Measurements from ENCODE around the gene PAXX. TPM values are rescaled to one million over a fixed set of nuclear protein-coding genes. Genes with fewer than 3 reads are reported as not detected.

Gene PAXX
- total RNA-seq, 1 donor from 2014 or later: 51.4 TPM

GRCh38 chr9:137034709-137035506, 42.7 kb downstream of the PAXX start:
- no peaks in the 10 kb centered on the region for H3K27me3 Mint-ChIP-seq (ENCODE audit: unreplicated experiment)
- no peaks in the 10 kb centered on the region for H3K4me1 Mint-ChIP-seq (ENCODE audit: unreplicated experiment)
- TF ChIP-seq CTCF (IDR thresholded peaks at IDR 0.05): peak; percentile 86
- no peaks in the 10 kb centered on the region for H3K9me3 Mint-ChIP-seq (ENCODE audit: unreplicated experiment)
- no peak overlapping the region for H3K4me3 Mint-ChIP-seq (ENCODE audit: unreplicated experiment)
- no peak overlapping the region for H3K27ac Mint-ChIP-seq (ENCODE audit: unreplicated experiment)
- H3K36me3 Mint-ChIP-seq (ENCODE audit: unreplicated experiment): peaks cover 3% of the 10 kb centered on the region
- DNase-seq (ENCODE audit: extremely low spot score, unreplicated experiment): peak; percentile 91

DNA sequence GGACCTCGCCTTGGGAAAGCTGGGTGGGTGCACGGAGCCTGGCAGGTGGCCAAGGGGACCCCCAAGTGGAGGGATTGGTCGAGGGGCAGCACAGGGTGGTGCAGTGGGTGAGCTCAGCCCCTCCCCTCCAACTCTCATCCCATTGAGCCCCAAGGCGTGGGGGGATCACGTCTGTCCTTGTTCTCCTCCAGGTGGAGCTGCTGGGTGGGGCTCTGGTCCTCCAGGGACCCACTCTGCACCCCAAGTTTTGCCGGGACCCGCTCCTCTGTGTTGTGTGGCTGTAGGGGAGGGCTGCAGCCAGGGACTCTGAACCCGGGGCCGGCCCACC, 43.2 kb downstream of the PAXX start:
- H3K4me1 Mint-ChIP-seq (ENCODE audit: unreplicated experiment): no peaks in the 10 kb centered on the region
- DNase-seq (ENCODE audit: extremely low spot score, unreplicated experiment): no peak
- H3K36me3 Mint-ChIP-seq (ENCODE audit: unreplicated experiment): peaks cover 3% of the 10 kb centered on the region
- TF ChIP-seq CTCF (IDR thresholded peaks at IDR 0.05): peak; percentile 28
- no peak overlapping the region for H3K4me3 Mint-ChIP-seq (ENCODE audit: unreplicated experiment)
- no peak overlapping the region for H3K27ac Mint-ChIP-seq (ENCODE audit: unreplicated experiment)
- no peaks in the 10 kb centered on the region for H3K27me3 Mint-ChIP-seq (ENCODE audit: unreplicated experiment)
- H3K9me3 Mint-ChIP-seq (ENCODE audit: unreplicated experiment): no peaks in the 10 kb centered on the region

DNA sequence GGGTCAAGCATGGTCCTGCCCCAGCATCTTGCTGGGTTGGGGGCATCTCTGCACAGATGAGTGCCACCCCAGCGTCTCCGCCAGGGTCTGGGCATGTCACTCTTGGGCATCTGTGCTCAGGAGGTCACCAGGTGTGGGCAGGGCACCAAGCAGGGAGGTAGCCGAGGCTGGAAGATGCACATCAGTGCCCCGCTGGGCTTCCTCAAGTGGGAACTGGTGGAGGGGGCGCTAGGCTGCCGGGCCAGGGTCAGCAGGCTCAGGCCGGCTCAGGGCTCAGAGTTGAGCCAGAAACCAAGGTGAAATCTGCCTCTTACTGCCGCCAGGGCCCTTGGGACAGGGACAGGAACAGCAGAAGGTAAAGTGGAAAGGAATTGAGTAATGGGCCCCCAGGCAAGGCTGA, 43.7 kb downstream of the PAXX start:
- peaks cover 3% of the 10 kb centered on the region for H3K36me3 Mint-ChIP-seq (ENCODE audit: unreplicated experiment)
- no peaks in the 10 kb centered on the region for H3K9me3 Mint-ChIP-seq (ENCODE audit: unreplicated experiment)
- no peak overlapping the region for H3K4me3 Mint-ChIP-seq (ENCODE audit: unreplicated experiment)
- no peak for TF ChIP-seq CTCF (IDR thresholded peaks at IDR 0.05)
- no peak for DNase-seq (ENCODE audit: extremely low spot score, unreplicated experiment)
- no peak overlapping the region for H3K27ac Mint-ChIP-seq (ENCODE audit: unreplicated experiment)
- no peaks in the 10 kb centered on the region for H3K4me1 Mint-ChIP-seq (ENCODE audit: unreplicated experiment)
- H3K27me3 Mint-ChIP-seq (ENCODE audit: unreplicated experiment): no peaks in the 10 kb centered on the region

DNA sequence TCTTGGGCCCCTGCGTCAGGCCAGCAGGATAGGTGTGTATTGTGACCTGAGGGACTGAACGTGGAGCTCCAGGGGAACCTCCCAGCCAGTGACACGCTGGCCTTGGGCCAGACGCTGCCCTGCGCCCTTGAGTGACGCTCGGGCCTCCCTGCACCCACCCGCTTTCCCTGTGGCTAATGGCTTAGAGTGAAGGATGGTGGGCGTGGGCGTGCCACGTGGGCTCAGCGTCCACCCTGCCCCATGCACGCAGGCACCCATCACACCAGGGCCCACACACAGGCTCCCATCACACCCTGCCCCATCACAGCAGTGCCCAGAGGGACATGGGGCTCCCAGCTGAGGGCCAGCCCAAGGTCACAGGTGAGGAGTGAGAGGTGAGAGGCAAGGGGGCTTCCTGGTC, 44.8 kb downstream of the PAXX start:
- Mint-ChIP-seq H3K9me3 (ENCODE audit: unreplicated experiment) (no peaks in the 10 kb centered on the region), H3K4me1 (ENCODE audit: unreplicated experiment) (no peaks in the 10 kb centered on the region), H3K27ac (ENCODE audit: unreplicated experiment) (no peak overlapping the region), H3K27me3 (ENCODE audit: unreplicated experiment) (no peaks in the 10 kb centered on the region), H3K4me3 (ENCODE audit: unreplicated experiment) (no peak overlapping the region), H3K36me3 (ENCODE audit: unreplicated experiment) (peaks cover 3% of the 10 kb centered on the region)
- TF ChIP-seq CTCF (IDR thresholded peaks at IDR 0.05): no peak
- DNase-seq (ENCODE audit: extremely low spot score, unreplicated experiment): no peak

- no peaks in the 10 kb centered on the region for H3K4me1 Mint-ChIP-seq (ENCODE audit: unreplicated experiment)
- no peak overlapping the region for H3K27ac Mint-ChIP-seq (ENCODE audit: unreplicated experiment)
Observed at GRCh38 chr9:137037483-137037882, 45.3 kb downstream of the PAXX start.

More at GRCh38 chr9:137037483-137037882, 45.3 kb downstream of the PAXX start:
- Mint-ChIP-seq H3K4me3 (ENCODE audit: unreplicated experiment) (no peak overlapping the region), H3K27me3 (ENCODE audit: unreplicated experiment) (no peaks in the 10 kb centered on the region), H3K36me3 (ENCODE audit: unreplicated experiment) (peaks cover 3% of the 10 kb centered on the region), H3K9me3 (ENCODE audit: unreplicated experiment) (no peaks in the 10 kb centered on the region)
- no peak for TF ChIP-seq CTCF (IDR thresholded peaks at IDR 0.05)
- DNase-seq (ENCODE audit: extremely low spot score, unreplicated experiment): no peak
